Ishikawa (cell line): Measurements from ENCODE around the gene M1AP.

Experiments used
- CEBPB ChIP-seq: IDR thresholded peaks from 2 replicates; pipeline ENCODE4 v1.6.1; 2012
- CREB1 ChIP-seq: IDR thresholded peaks from 2 replicates; pipeline ENCODE4 v1.6.1; 2012; ENCODE audit warnings: low read depth
- EGR1 ChIP-seq: IDR thresholded peaks from 2 replicates; pipeline ENCODE4 v1.6.1; 2012
- EP300 ChIP-seq: IDR thresholded peaks from 2 replicates; pipeline ENCODE4 v1.6.1; 2012; ENCODE audit warnings: borderline replicate concordance
- FOXM1 ChIP-seq: IDR thresholded peaks from 2 replicates; pipeline ENCODE4 v1.6.1; 2012; ENCODE audit warnings: low read depth, borderline replicate concordance
- NFIC ChIP-seq: IDR thresholded peaks from 2 replicates; pipeline ENCODE4 v1.6.1; 2012
- RAD21 ChIP-seq: IDR thresholded peaks from 2 replicates; pipeline ENCODE4 v1.6.1; 2012; ENCODE audit warnings: low read depth
- REST ChIP-seq: IDR thresholded peaks from 2 replicates; pipeline ENCODE4 v1.6.1; 2012; ENCODE audit warnings: low read depth, mild to moderate bottlenecking
- TAF1 ChIP-seq: IDR thresholded peaks from 2 replicates; pipeline ENCODE4 v1.6.1; 2012; ENCODE audit warnings: low read depth, mild to moderate bottlenecking
- TCF12 ChIP-seq: IDR thresholded peaks from 2 replicates; pipeline ENCODE4 v1.6.1; 2012; ENCODE audit warnings: low read depth
- TEAD4 ChIP-seq: IDR thresholded peaks from 2 replicates; pipeline ENCODE4 v1.6.1; 2012
- USF1 ChIP-seq: IDR thresholded peaks from 2 replicates; pipeline ENCODE4 v1.6.1; 2012
- YY1 ChIP-seq: IDR thresholded peaks from 2 replicates; pipeline ENCODE4 v1.6.1; 2012; ENCODE audit warnings: low read depth
- ZBTB7A ChIP-seq: IDR thresholded peaks from 2 replicates; pipeline ENCODE4 v1.6.1; 2012; ENCODE audit warnings: low read depth
- TF ChIP-seq, protein P1 (sequence below): IDR thresholded peaks from 2 replicates; pipeline ENCODE4 v1.6.1; 2012

Gene M1AP

DNA sequence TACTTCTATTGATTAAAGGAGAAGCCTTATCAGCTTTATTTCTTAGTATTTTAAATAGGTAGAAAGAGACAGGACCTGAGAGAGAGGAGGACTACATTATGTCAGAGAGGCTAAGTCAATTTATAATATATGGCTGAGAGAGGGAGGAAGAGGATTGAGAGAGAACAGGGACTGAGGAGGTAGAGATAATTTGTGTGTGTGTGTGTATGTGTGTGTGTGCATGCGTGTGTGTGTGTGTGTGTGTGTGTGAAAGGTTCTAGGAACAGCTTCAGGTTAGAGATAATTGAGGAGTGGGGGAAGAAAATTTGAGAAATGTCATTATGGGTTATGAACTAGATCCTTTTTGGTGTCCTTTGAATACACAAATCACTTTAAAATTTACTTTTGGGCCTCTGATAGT, 78.4 kb downstream of the M1AP start:
- no peak for TF ChIP-seq CEBPB
- no peak for TF ChIP-seq EP300
- TF ChIP-seq NFIC: no peak
- TF ChIP-seq EGR1: no peak
- TF ChIP-seq USF1: no peak
- TF ChIP-seq REST: no peak

GRCh38 chr2:74567881-74568280, 80.2 kb downstream of the M1AP start:
- no peak for TF ChIP-seq ZBTB7A
- TF ChIP-seq RAD21: no peak
- no peak for TF ChIP-seq EGR1
- TF ChIP-seq CEBPB: no peak
- no peak for TF ChIP-seq YY1
- no peak for TF ChIP-seq FOXM1
- TF ChIP-seq TCF12: no peak
- no peak for TF ChIP-seq USF1
- TF ChIP-seq CREB1: no peak

DNA sequence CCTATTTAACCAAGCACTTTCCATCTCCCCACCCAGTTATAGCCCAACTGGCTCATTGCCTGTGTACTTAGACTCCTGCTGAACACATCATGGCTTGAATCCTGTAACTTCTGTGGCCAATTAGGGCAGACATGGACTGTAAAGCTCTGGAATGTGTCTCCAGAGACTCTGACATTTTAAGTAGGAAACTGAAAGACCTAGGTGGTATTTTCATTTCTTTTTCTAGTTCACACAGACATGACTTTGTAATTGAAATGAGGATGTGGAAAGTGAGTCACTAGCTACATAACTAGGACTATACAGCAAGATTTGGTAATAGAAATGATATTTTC, 81.4 kb downstream of the M1AP start:
- no peak for TF ChIP-seq ZBTB7A
- TF ChIP-seq CREB1: no peak
- no peak for TF ChIP-seq YY1
- no peak for TF ChIP-seq NFIC
- TF ChIP-seq TAF1: no peak
- no peak for TF ChIP-seq EGR1
- no peak for TF ChIP-seq FOXM1
- TF ChIP-seq REST: no peak
- TF ChIP-seq TCF12: no peak
- TF ChIP-seq USF1: no peak
- no peak for TF ChIP-seq EP300
- no peak for TF ChIP-seq CEBPB
- no peak for TF ChIP-seq RAD21
- TF ChIP-seq TEAD4: no peak
- TF ChIP-seq, protein P1, sequence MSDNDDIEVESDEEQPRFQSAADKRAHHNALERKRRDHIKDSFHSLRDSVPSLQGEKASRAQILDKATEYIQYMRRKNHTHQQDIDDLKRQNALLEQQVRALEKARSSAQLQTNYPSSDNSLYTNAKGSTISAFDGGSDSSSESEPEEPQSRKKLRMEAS: no peak

- TF ChIP-seq FOXM1: no peak
Observed at GRCh38 chr2:74566076-74566753, 81.9 kb downstream of the M1AP start.

- no peak for TF ChIP-seq CREB1
- TF ChIP-seq NFIC: no peak
- TF ChIP-seq, protein P1: no peak
- no peak for TF ChIP-seq YY1
- TF ChIP-seq RAD21: no peak
- no peak for TF ChIP-seq ZBTB7A
- no peak for TF ChIP-seq TEAD4
- no peak for TF ChIP-seq TAF1
- no peak for TF ChIP-seq TCF12
- TF ChIP-seq REST: no peak
- TF ChIP-seq CEBPB: no peak
- TF ChIP-seq FOXM1: no peak
- no peak for TF ChIP-seq EP300
- TF ChIP-seq USF1: no peak
- TF ChIP-seq EGR1: no peak
Observed at GRCh38 chr2:74564222-74564621, 83.9 kb downstream of the M1AP start.
